ENCODE measurements around the gene PTPN13. TPM values are rescaled to one million over a fixed set of nuclear protein-coding genes. Genes with fewer than 3 reads are reported as not detected.

PTPN13 gene
- total RNA-seq, 8 experiments from 2014 or later, result 4.2 to 68.0 (median 25.1) TPM

- Histone ChIP-seq H3K4me1 (replicated peaks in 1 of 2) (no peaks in the 10 kb centered on the region), H3K27ac (no peak overlapping the region), H3K4me3 (no peak overlapping the region)
- in situ Hi-C loops (cut with MboI; ENCODE audit: low pct_unique_long_range_greater_than_20kb in 2 of 9, low sequenced_read_pairs in 9 of 9, unreplicated experiment in 9 of 9), result no loop called here
- ATAC-seq (replicated peaks in 6 of 8), result no peak
- WGBS, 10 experiments, result 96 to 100% (median 100%) methylated on average over 1 to 5 of the region's 5 CpGs
Measured at GRCh38 chr4:86762649-86763048, 168.5 kb downstream of the PTPN13 start.

- ATAC-seq (replicated peaks in 6 of 8), result no peak
- in situ Hi-C loops (cut with MboI; ENCODE audit: low pct_unique_long_range_greater_than_20kb in 2 of 9, low sequenced_read_pairs in 9 of 9, unreplicated experiment in 9 of 9), result no loop called here
- Histone ChIP-seq H3K27ac (no peak overlapping the region), H3K4me1 (replicated peaks in 1 of 2) (no peaks in the 10 kb centered on the region), H3K4me3 (no peak overlapping the region)
- WGBS, 10 experiments, result 97 to 100% (median 100%) methylated on average over 1 to 4 of the region's 4 CpGs; no CpG with 5 or more reads in 1 of the 10 experiments
Measured at GRCh38 chr4:86769794-86770193, 175.7 kb downstream of the PTPN13 start.

GRCh38 chr4:86771141-86771540, 177.0 kb downstream of the PTPN13 start:
- no peak for ATAC-seq (replicated peaks in 6 of 8)
- Histone ChIP-seq H3K27ac (no peak overlapping the region), H3K4me3 (no peak overlapping the region), H3K4me1 (replicated peaks in 1 of 2) (no peaks in the 10 kb centered on the region)
- 71 to 100% (median 100%) methylated on average over 1 of the region's 1 CpG; no CpG with 5 or more reads in 5 of the 10 experiments for WGBS, 10 experiments
- in situ Hi-C loops (cut with MboI; ENCODE audit: low pct_unique_long_range_greater_than_20kb in 2 of 9, low sequenced_read_pairs in 9 of 9, unreplicated experiment in 9 of 9), result no loop called here

- H3K27ac ChIP-seq, result no peak overlapping the region
- 31 to 100% (median 81%) methylated on average over 2 to 4 of the region's 4 CpGs; no CpG with 5 or more reads in 1 of the 10 experiments for WGBS, 10 experiments
- no peak for ATAC-seq (replicated peaks in 6 of 8)
Measured at GRCh38 chr4:86775061-86775460, 180.9 kb downstream of the PTPN13 start.

GRCh38 chr4:86778175-86778574, 184.1 kb downstream of the PTPN13 start:
- Histone ChIP-seq H3K4me3 (no peak overlapping the region), H3K27ac (peak overlapping the region in 1 of 2 donors; percentile 26), H3K4me1 (replicated peaks in 1 of 2) (peaks cover 3 to 10% of the 10 kb centered on the region in 2 donors)
- 33 to 100% (median 60%) methylated on average over 1 to 4 of the region's 4 CpGs; no CpG with 5 or more reads in 5 of the 10 experiments for WGBS, 10 experiments
- ATAC-seq (replicated peaks in 6 of 8), result peak in 5 of 8 experiments; percentile 72 to 96 (median 88)
- in situ Hi-C loops (cut with MboI; ENCODE audit: low pct_unique_long_range_greater_than_20kb in 2 of 9, low sequenced_read_pairs in 9 of 9, unreplicated experiment in 9 of 9), result no loop called here

More at GRCh38 chr4:86775061-86775460, 180.9 kb downstream of the PTPN13 start:
- Histone ChIP-seq H3K4me3 (no peak overlapping the region), H3K4me1 (replicated peaks in 1 of 2) (peaks cover 3 to 10% of the 10 kb centered on the region in 2 donors)
- in situ Hi-C loops (cut with MboI; ENCODE audit: low pct_unique_long_range_greater_than_20kb in 2 of 9, low sequenced_read_pairs in 9 of 9, unreplicated experiment in 9 of 9), result no loop called here

DNA sequence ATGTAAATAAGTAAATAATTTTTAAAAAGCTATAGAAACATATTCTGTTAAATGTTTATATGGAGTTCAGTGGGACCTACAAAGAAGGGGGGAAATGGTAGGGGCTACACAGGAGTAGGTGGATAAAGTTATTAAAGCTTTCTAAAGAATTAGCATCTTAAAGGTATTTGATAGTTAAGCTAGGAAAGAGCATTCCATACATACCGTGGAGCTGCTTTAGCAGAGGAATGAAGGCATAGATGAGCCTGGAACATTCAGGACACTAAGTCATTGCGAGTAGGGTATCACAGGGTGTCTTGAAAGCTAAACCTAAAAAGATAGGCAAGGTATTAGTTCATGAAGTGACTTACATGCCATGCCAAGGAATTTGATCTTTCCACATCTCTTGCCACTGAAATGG, 194.7 kb downstream of the PTPN13 start:
- ATAC-seq (replicated peaks in 6 of 8), result no peak
- 77 to 100% (median 100%) methylated on average over 1 to 2 of the region's 2 CpGs for WGBS, 10 experiments
- H3K4me3 ChIP-seq, result no peak overlapping the region
- in situ Hi-C loops (cut with MboI; ENCODE audit: low pct_unique_long_range_greater_than_20kb in 2 of 9, low sequenced_read_pairs in 9 of 9, unreplicated experiment in 9 of 9), result no loop called here
- H3K4me1 ChIP-seq (replicated peaks in 1 of 2), result no peaks in the 10 kb centered on the region
- no peak overlapping the region for H3K27ac ChIP-seq

DNA sequence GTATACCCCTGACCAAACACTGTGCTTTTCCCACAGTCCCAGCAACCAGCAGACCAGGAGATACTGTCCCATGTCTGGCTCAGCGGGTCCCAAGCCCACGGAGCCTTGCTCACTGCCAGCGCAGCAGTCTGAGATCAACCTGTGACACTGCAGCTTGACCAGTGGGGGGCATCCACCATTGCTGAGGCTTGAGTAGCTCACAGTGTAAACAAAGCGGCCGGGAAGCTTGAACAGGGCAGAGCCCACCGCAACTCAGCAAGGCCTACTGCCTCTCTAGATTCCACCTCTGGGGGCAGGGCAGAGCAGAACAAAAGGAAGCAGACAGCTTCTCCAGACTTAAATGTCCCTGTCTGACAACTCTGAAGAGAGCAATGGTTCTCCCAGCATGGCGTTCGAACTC, 197.0 kb downstream of the PTPN13 start:
- in situ Hi-C loops (cut with MboI; ENCODE audit: low pct_unique_long_range_greater_than_20kb in 2 of 9, low sequenced_read_pairs in 9 of 9, unreplicated experiment in 9 of 9), result no loop called here
- Histone ChIP-seq H3K4me3 (no peak overlapping the region), H3K4me1 (replicated peaks in 1 of 2) (no peaks in the 10 kb centered on the region), H3K27ac (no peak overlapping the region)
- WGBS, 10 experiments, result 90 to 100% (median 96%) methylated on average over 1 to 5 of the region's 8 CpGs; no CpG with 5 or more reads in 6 of the 10 experiments
- ATAC-seq (replicated peaks in 6 of 8), result no peak

GRCh38 chr4:86809809-86810208, 215.7 kb downstream of the PTPN13 start:
- WGBS, 10 experiments, result 67 to 100% (median 93%) methylated on average over 1 to 3 of the region's 3 CpGs
- in situ Hi-C loops (cut with MboI; ENCODE audit: low pct_unique_long_range_greater_than_20kb in 2 of 9, low sequenced_read_pairs in 9 of 9, unreplicated experiment in 9 of 9), result no loop called here
- Histone ChIP-seq H3K4me1 (replicated peaks in 1 of 2) (no peaks in the 10 kb centered on the region), H3K4me3 (no peak overlapping the region), H3K27ac (no peak overlapping the region)
- no peak for ATAC-seq (replicated peaks in 6 of 8)

DNA sequence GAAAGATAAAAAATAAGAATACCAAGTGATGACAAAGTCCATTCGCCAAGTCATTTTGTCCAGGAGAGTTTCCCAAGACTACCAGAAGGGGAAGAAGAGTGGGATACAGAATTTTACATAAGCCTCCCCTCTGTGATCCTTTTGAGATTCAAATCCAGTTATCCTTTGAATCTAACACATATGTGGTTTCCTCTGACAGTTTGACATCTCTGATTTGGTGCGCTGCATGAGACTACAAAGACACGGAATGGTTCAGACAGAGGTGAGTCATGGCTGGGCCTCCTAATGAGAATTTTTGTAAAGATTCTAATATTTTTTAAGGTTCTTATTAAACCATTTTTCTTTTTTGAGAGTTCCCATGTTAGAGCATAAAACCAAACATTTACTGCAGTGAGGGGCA, 216.7 kb downstream of the PTPN13 start:
- ATAC-seq (replicated peaks in 6 of 8), result no peak
- 52 to 100% (median 90%) methylated on average over 1 to 3 of the region's 3 CpGs; no CpG with 5 or more reads in 1 of the 10 experiments for WGBS, 10 experiments
- no peak overlapping the region for H3K4me3 ChIP-seq
- no peaks in the 10 kb centered on the region for H3K4me1 ChIP-seq (replicated peaks in 1 of 2)
- in situ Hi-C loops (cut with MboI; ENCODE audit: low pct_unique_long_range_greater_than_20kb in 2 of 9, low sequenced_read_pairs in 9 of 9, unreplicated experiment in 9 of 9), result no loop called here
- H3K27ac ChIP-seq, result no peak overlapping the region

DNA sequence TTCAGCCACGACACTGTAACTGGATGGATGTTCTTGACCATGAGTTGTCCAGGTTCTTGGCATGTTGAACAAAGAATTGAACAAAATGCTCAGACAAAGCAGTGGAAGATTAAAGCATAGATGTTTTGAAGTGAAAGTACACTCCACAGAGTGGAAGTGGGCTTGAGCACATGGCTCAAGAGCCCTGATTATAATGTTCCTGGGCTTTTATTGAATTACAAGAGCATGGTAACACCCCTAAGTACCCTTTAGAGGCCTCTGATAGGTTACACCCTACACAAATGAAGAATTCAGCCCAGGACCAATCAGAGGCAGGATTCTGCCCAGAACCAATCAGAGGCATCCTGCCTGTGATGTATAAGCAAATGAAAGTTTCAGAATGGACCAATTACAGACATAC, 221.5 kb downstream of the PTPN13 start:
- H3K4me3 ChIP-seq, result no peak overlapping the region
- in situ Hi-C loops (cut with MboI; ENCODE audit: low pct_unique_long_range_greater_than_20kb in 2 of 9, low sequenced_read_pairs in 9 of 9, unreplicated experiment in 9 of 9), result no loop called here
- no peak overlapping the region for H3K27ac ChIP-seq
- no peaks in the 10 kb centered on the region for H3K4me1 ChIP-seq (replicated peaks in 1 of 2)
- no peak for ATAC-seq (replicated peaks in 6 of 8)
- 75 to 100% (median 100%) methylated on average over 1 of the region's 1 CpG; no CpG with 5 or more reads in 7 of the 10 experiments for WGBS, 10 experiments

DNA sequence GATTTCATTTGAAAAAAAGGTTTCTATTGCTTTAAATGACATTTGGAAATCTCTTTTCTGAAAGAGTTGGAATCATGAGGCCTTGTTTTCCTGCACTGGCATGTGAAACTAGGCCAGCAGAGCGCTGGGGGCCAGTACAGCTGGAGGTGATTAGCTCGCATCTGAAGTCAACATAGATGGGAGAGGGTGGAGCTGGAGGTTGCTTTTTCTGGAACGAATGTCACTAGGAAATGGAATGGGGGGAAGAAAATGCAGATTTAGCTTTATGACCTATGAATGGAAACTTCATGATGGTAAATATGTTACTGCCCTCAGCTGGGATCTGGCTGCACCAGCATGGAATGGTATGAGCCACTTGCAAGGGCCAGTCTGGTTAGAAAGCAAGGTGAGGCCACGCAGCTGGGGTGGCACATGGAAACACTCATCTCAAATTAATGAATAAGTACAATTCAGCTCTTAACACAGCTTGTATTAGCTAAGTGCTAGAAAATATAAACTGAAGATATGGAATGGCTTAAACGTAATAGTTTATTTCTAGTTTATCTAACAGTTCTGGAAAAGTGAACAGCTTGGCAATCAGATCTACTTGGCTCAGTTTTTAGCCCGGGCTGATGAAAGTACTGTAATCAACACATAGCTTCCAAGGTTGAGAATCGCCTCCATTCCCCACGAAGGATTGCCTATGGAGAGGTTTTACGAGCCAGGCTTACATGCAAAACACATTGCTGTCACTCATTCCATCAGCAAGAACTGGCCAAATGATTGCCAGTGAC, 222.6 kb downstream of the PTPN13 start:
- Histone ChIP-seq H3K27ac (no peak overlapping the region), H3K4me1 (replicated peaks in 1 of 2) (no peaks in the 10 kb centered on the region), H3K4me3 (no peak overlapping the region)
- in situ Hi-C loops (cut with MboI; ENCODE audit: low pct_unique_long_range_greater_than_20kb in 2 of 9, low sequenced_read_pairs in 9 of 9, unreplicated experiment in 9 of 9), result no loop called here
- WGBS, 10 experiments, result 6 to 100% (median 88%) methylated on average over 2 to 9 of the region's 9 CpGs; no CpG with 5 or more reads in 1 of the 10 experiments
- peak in 3 of 8 experiments; percentile 97 to 98 (median 98) for ATAC-seq (replicated peaks in 6 of 8)

- no peaks in the 10 kb centered on the region for H3K4me1 ChIP-seq (replicated peaks in 1 of 2)
- ATAC-seq (replicated peaks in 6 of 8), result no peak
- H3K27ac ChIP-seq, result no peak overlapping the region
- in situ Hi-C loops (cut with MboI; ENCODE audit: low pct_unique_long_range_greater_than_20kb in 2 of 9, low sequenced_read_pairs in 9 of 9, unreplicated experiment in 9 of 9), result no loop called here
- H3K4me3 ChIP-seq, result no peak overlapping the region
- WGBS, 10 experiments, result 91 to 100% (median 100%) methylated on average over 1 to 2 of the region's 2 CpGs; no CpG with 5 or more reads in 2 of the 10 experiments
Measured at GRCh38 chr4:86818211-86818610, 224.1 kb downstream of the PTPN13 start.

GRCh38 chr4:86818841-86819240, 224.7 kb downstream of the PTPN13 start:
- no peak overlapping the region for H3K27ac ChIP-seq
- no peak overlapping the region for H3K4me3 ChIP-seq
- WGBS, 10 experiments, result 28 to 100% (median 89%) methylated on average over 1 to 3 of the region's 3 CpGs; no CpG with 5 or more reads in 2 of the 10 experiments
- no peak for ATAC-seq (replicated peaks in 6 of 8)
- in situ Hi-C loops (cut with MboI; ENCODE audit: low pct_unique_long_range_greater_than_20kb in 2 of 9, low sequenced_read_pairs in 9 of 9, unreplicated experiment in 9 of 9), result no loop called here
- no peaks in the 10 kb centered on the region for H3K4me1 ChIP-seq (replicated peaks in 1 of 2)

DNA sequence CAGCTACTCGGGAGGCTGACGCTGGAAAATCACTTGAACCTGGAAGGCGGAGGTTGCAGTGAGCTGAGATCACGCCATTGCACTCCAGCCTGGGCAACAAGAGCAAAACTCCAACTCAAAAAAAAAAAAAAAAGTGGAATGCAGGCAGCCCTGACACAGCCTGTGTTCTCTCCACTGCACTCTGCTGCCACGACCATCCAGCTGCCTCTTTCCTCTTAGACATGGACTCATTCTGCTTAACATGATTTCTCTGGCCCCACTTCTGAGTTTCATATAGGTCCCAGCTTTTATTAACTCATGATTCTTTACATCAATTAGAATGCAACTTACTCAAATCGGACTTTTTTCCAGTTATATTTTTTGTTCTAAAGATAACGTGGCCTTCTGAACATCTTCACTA, 225.4 kb downstream of the PTPN13 start:
- WGBS, 10 experiments, result 83 to 100% (median 94%) methylated on average over 2 to 7 of the region's 7 CpGs; no CpG with 5 or more reads in 1 of the 10 experiments
- no peak for ATAC-seq (replicated peaks in 6 of 8)
- in situ Hi-C loops (cut with MboI; ENCODE audit: low pct_unique_long_range_greater_than_20kb in 2 of 9, low sequenced_read_pairs in 9 of 9, unreplicated experiment in 9 of 9), result no loop called here
- Histone ChIP-seq H3K4me3 (no peak overlapping the region), H3K27ac (no peak overlapping the region), H3K4me1 (replicated peaks in 1 of 2) (no peaks in the 10 kb centered on the region)

Measured in motor neuron (in vitro differentiated cells).